T follicular helper cell (primary cell): Measurements from ENCODE around the gene PRR13.
"Not testable (repeated sequence)": the region's sequence is repeated elsewhere in the genome, so short reads cannot be mapped to it uniquely, and the experiment has no call there.

ENCODE experiments used
- DNase-seq: peaks from one replicate; pipeline ENCODE4 v3.0.0-alpha.2; 2020; ENCODE audit warnings: low read depth
- total RNA-seq, 2 experiments: gene quantifications; one replicate each; lab custom pipeline; 2026; lab: John Stamatoyannopoulos, UW

The PRR13 gene, protein sequence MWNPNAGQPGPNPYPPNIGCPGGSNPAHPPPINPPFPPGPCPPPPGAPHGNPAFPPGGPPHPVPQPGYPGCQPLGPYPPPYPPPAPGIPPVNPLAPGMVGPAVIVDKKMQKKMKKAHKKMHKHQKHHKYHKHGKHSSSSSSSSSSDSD
- total RNA-seq = 38.9 to 40.8 reads per million in 2 experiments

DNA sequence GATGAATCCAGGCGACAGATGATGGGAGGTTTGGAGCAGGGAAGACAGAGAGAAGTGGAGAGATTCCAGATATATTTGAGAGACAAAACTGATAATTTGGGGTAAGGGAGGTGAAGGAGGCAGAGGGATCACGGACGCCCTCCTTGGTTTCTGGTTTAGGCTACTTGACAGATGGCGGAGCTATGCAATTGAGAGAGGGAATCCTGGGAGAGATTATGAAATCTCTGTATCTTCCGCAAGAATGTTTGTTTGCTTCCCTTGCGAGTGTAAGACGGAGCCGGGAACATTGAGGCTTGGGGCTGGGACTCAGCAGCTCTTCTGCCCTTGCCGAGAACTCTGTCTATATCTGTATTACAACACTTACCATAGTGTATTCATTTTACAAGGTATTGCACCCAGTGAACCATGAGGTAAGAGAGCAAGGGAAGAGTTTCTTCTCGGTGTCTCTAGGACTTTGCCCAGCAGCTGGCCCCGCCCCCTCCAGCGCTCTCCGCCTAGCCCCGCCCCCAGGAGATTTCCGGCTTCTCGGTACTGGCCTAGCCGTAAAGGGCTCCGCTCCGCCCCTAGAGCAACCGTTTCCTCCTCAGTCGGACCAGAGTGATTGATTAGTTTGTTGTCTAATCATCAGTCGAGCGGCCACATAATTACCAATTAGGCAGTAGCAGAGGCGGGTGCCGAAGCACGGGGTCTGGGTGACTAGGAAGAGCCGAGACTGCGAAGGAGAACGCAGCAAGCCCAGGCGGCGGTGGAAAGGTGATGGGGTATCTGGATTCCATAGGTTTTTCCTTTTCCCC is at the start of gene PRR13:
PRR13 (plus strand) TSS at position 695 of the 794 bp plus-strand sequence. CDS start 981 bp downstream, outside the sequence.
- DNase-seq = peak; percentile 98

DNA sequence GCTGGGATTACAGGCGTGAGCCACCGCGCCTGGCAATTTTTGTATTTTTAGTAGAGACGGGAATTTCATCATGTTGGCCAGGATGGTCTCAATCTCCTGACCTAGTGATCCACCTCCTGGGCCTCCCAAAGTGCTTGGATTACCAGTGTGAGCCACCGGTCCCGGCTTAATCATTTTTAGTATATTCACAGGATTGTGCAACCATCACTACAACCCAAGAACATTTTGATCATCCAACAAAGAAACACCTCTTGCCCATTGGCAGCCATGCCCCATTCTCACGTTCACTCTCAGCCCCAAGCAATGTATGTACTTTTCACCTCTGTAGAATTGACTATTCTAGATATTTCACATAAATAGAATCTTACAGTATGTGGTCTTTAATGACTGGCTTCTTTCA is 41.6 kb upstream of the PRR13 start:
- no peak for DNase-seq

DNA sequence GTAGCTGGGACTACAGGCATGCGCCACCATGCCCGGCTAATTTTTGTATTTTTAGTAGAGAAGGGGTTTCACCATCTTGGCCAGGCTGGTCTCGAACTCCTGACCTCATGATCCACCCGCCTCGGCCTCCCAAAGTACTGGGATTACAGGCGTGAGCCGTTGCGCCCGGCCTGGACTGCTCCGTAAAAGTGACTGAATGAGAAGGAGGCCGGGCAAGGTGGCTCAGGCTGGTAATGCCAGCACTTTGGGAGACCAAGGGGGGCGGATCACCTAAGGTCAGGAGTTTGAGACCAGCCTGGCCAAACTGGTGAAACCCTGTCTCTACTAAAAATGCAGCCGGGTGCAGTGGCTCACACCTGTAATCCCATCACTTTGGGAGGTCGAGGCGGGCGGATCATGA is 39.2 kb upstream of the PRR13 start:
- not testable (repeated sequence) for DNase-seq

DNA sequence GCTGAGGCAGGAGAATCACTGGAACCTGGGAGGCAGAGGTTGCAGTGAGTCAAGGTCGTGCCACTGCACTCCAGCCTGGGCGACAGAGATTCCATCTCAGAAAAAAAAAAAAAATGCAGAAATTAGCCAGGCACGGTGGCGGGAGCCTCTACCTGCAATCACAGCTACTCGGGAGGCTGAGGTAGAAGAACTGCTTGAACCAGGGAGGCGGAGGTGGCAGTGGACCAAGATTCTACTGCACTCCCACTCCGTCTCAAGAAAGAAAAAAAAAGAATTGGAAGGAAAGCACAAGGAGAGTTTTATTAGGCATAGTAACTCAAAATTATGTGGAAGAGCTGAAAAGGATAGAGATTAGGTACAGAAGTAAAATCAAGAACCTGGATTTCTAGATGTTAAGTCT is 38.7 kb upstream of the PRR13 start:
- DNase-seq = no peak

DNA sequence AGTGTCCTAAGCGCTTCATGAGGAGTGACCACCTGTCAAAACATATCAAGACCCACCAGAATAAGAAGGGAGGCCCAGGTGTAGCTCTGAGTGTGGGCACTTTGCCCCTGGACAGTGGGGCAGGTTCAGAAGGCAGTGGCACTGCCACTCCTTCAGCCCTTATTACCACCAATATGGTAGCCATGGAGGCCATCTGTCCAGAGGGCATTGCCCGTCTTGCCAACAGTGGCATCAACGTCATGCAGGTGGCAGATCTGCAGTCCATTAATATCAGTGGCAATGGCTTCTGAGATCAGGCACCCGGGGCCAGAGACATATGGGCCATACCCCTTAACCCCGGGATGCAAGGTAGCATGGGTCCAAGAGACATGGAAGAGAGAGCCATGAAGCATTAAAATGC is 30.6 kb upstream of the PRR13 start:
- no peak for DNase-seq

DNA sequence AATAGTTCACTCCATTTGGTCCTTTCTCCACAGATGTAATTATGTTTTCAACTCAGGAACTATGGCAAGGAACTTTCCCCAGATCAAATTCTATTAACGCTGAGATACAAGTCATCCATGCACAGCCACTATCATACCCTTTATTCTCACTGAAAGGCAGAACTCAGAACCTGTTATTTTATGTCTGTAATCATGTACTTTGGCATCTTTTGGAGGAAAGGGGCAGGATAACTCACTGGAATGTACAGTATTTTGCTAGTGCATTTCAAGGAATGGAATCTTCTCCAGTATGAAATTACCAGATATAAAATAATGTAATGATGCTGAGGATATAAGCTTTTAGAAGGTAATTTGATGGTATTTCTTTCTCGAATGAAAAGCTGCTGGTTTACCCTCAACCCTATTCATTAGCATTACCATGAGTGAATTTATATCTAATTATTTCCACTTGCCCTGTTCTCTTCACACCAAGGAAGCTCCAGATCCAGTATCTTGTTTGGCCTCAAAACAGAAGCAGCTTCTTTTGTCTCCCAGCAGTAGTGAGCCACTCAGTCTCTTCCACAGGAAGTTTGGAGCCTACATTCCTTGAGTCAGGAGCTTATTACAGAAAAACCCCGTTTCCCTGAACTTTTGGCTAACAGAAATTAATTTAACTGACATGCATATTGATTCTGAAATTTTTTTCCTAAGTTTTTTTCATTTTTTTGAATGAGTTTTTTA is 27.9 kb upstream of the PRR13 start:
- DNase-seq = no peak

DNA sequence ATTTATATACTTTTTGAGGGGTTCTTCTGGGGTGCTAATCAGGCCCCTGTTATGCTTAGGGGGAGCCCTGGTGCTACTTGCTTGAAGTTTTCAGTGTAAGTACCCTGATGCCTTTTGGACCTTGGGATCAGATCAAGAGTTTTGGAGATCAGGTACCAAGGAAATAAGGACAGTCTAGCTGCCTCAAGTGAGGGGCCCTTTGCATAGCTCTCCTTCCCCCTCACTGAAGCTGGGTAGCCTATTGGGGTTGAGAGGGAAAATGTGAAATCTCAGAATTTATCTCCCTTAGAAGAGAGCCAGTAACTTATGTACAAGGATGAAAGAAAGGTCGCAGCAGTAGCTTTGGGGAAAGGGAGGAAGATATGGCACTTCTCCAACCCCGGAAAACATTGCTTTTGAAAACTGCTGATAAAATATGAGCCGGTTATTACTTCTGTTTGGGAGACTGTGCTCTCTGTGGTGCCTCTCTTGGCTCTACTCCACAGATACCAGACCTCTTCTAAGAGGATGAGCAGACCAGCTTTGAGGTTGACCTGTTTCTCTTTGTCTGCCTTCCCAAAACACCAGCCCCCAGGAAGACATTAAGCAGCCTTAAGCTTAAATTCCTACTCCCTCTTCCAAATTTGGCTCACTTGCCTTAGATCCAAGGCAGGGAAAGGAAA is 26.6 kb upstream of the PRR13 start:
- no peak for DNase-seq

- DNase-seq = not testable (repeated sequence)
Observed at GRCh38 chr12:53415752-53416389, 25.7 kb upstream of the PRR13 start.

- DNase-seq = not testable (repeated sequence)
Observed at GRCh38 chr12:53417291-53417816, 24.2 kb upstream of the PRR13 start.

- no peak for DNase-seq
Observed at GRCh38 chr12:53418221-53418620, 23.3 kb upstream of the PRR13 start.

- no peak for DNase-seq
Observed at GRCh38 chr12:53419756-53420155, 21.8 kb upstream of the PRR13 start.

- DNase-seq = not testable (repeated sequence)
Observed at GRCh38 chr12:53422247-53422646, 19.3 kb upstream of the PRR13 start.

GRCh38 chr12:53423597-53423996 is 17.9 kb upstream of the PRR13 start, which contains the start of gene AMHR2:
AMHR2 (plus strand) TSS chr12:53423855; CDS start chr12:53423935, 80 bp downstream.
- DNase-seq = no peak

DNA sequence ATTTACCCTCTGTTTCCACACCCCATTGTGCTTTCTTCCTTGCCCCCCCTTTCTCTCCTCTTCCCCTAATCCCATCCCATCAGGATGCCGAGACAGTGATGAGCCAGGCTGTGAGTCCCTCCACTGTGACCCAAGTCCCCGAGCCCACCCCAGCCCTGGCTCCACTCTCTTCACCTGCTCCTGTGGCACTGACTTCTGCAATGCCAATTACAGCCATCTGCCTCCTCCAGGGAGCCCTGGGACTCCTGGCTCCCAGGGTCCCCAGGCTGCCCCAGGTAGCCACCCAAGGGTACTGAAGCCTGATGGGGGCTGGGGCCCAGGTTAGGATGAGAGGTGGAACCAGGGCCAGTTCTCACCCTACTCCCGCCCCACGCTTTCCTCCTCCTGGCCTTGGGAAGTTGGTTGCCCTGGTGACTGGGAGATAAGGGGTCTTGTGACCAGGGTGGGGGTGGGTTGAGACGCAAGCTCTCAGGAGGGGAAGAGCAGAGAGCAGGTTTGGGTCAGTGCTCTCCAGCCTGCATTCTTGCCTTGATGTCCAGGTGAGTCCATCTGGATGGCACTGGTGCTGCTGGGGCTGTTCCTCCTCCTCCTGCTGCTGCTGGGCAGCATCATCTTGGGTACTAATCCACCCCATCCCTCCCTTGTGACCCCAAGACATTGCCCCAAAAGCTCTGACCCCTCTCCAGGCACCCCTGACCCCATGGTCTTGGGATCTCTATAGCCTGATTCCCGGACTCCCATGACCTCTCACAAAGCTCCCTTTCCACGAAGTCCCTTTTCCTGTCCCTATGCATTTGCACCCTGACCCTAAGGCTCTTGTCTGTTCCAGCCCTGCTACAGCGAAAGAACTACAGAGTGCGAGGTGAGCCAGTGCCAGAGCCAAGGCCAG is 16.7 kb upstream of the PRR13 start:
- no peak for DNase-seq

GRCh38 chr12:53425515-53426150 is 15.9 kb upstream of the PRR13 start:
- DNase-seq = no peak

- DNase-seq = no peak
Observed at GRCh38 chr12:53427905-53428594, 13.5 kb upstream of the PRR13 start.

DNA sequence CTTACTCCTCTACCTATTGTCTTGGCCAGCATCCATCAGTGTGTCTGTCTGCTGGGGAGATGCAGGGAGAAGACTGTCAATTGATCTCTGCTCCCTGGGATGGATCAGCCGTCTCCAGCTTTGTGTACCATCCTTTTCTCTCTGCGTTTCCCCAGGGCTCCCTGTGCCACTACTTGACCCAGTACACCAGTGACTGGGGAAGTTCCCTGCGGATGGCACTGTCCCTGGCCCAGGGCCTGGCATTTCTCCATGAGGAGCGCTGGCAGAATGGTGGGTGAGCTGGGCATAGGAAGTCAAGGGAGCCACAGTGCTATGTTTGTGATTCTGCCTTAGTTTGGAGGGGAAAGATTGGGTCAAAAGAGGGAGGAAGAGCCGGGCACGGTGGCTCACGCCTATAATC is 12.8 kb upstream of the PRR13 start:
- DNase-seq = no peak

GRCh38 chr12:53430116-53430515 is 11.4 kb upstream of the PRR13 start:
- no peak for DNase-seq

DNA sequence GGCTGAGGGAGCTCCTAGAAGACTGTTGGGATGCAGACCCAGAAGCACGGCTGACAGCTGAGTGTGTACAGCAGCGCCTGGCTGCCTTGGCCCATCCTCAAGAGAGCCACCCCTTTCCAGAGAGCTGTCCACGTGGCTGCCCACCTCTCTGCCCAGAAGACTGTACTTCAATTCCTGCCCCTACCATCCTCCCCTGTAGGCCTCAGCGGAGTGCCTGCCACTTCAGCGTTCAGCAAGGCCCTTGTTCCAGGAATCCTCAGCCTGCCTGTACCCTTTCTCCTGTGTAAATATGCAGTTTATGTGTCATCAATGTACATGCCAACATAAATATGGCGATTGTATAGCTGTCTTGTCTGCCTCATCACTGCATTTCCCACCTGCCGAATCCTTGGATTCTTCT is 10.3 kb upstream of the PRR13 start:
- no peak for DNase-seq
